ENCODE data around the gene ATP13A2. TPM values are rescaled to one million over a fixed set of nuclear protein-coding genes. Genes with fewer than 3 reads are reported as not detected.
A peak's percentile ranks its signal among the peaks of the same experiment; 100 is the strongest.

ATP13A2 gene
- polyA plus RNA-seq, 3 donors = 17.6 to 37.8 (median 19.5) TPM

DNA sequence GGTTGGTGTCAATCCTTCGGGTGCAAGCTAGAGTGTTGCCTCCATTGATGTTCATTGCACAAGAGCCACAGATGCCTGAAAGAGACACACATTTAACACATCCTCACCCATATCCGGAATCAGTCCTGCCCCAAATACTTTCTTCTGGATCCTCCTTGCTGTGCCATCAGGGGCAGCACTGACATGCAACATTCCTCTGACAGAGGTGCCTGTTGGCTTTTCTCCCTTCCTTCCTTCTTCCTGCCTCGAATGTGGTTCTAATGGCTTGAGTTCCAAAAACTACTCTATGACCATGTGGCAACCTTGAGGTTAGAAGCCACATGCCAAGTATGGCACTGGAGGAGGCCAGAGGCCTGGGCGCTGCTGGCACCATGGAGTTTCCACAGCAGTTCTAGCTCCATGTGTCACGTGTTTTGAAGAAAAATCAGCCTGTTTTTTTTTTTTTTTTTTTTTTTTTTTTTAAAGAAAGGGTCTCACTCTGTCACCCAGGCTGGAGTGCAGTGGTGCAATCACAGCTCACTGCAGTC, 17.0 kb upstream of the ATP13A2 start:
- Mint-ChIP-seq H3K27me3 (ENCODE audit: low read depth in 3 of 3) (no peaks in the 10 kb centered on the region), H3K9me3 (peaks cover 0 to 2% (median 0%) of the 10 kb centered on the region in 7 donors), H3K27ac (peak overlapping the region in 3 of 7 donors; percentile 12 to 18 (median 16)), H3K4me3 (no peak overlapping the region), H3K4me1 (peaks cover 27% of the 10 kb centered on the region), H3K36me3 (peaks cover 78 to 97% of the 10 kb centered on the region in 2 donors)
- WGBS (ENCODE audit: insufficient coverage) = 85% methylated on average over 4 of the region's 5 CpGs
- H3K9ac ChIP-seq (ENCODE audit: insufficient read depth, low read length, poor library complexity, severe bottlenecking) = no peak overlapping the region
- H3K79me2 ChIP-seq (ENCODE audit: insufficient read depth, low read length) = peaks cover 10% of the 10 kb centered on the region
- peak overlapping the region; percentile 3 to 38 for H3K27ac ChIP-seq (ENCODE audit: low read depth in 1 of 2, low read length in 2 of 2)
- H3K4me3 ChIP-seq (replicated peaks in 1 of 3; ENCODE audit: low read depth in 2 of 3, low read length in 3 of 3) = no peak overlapping the region
- no peaks in the 10 kb centered on the region for H3K9me3 ChIP-seq (replicated peaks in 1 of 2; ENCODE audit: control insufficient read depth in 1 of 2, insufficient read depth in 1 of 2, low read length in 2 of 2)
- intact Hi-C loops (cut with micrococcal nuclease) = no loop called here
- DNase-seq = no peak
- peaks cover 16 to 20% of the 10 kb centered on the region in 2 donors for H3K4me1 ChIP-seq (ENCODE audit: control insufficient read depth in 1 of 2, insufficient read depth in 2 of 2, low read length in 2 of 2)
- peaks cover 64% of the 10 kb centered on the region for H4K20me1 ChIP-seq (ENCODE audit: insufficient read depth, low read length)
- H3K4me2 ChIP-seq (replicated peaks; ENCODE audit: extremely low read depth, low read length, poor library complexity, severe bottlenecking) = no peak overlapping the region
- TF ChIP-seq, protein P1, sequence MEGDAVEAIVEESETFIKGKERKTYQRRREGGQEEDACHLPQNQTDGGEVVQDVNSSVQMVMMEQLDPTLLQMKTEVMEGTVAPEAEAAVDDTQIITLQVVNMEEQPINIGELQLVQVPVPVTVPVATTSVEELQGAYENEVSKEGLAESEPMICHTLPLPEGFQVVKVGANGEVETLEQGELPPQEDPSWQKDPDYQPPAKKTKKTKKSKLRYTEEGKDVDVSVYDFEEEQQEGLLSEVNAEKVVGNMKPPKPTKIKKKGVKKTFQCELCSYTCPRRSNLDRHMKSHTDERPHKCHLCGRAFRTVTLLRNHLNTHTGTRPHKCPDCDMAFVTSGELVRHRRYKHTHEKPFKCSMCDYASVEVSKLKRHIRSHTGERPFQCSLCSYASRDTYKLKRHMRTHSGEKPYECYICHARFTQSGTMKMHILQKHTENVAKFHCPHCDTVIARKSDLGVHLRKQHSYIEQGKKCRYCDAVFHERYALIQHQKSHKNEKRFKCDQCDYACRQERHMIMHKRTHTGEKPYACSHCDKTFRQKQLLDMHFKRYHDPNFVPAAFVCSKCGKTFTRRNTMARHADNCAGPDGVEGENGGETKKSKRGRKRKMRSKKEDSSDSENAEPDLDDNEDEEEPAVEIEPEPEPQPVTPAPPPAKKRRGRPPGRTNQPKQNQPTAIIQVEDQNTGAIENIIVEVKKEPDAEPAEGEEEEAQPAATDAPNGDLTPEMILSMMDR (IDR thresholded peaks at IDR 0.05) = no peak
- H3K36me3 ChIP-seq (replicated peaks in 1 of 2; ENCODE audit: control insufficient read depth in 1 of 2, insufficient read depth in 2 of 2, low read length in 2 of 2) = peaks cover 95 to 100% of the 10 kb centered on the region in 2 donors
- H2AFZ ChIP-seq (ENCODE audit: insufficient read depth, low read depth, low read length, poor library complexity, severe bottlenecking) = no peak overlapping the region
- H3K27me3 ChIP-seq (ENCODE audit: control insufficient read depth in 2 of 2, insufficient read depth in 2 of 2, low read length in 2 of 2) = no peaks in the 10 kb centered on the region

DNA sequence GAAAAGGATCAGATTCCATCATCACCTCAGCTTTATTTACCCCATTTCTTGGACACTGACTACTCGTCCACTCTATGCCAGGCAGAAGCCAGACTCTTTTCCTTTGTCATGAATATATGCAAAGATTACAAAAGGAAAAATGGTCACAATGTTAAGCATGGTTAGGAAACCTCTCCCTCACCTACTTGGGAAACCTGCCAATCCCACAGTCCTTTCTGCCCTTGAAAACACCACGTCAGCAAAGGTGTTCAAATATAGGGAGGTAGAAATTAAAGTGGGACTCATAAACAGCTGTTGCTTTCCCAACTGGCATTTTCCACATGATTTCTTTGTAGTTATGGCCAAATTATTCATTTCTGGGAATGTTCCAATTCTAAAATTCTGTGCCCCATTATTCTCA, 16.2 kb upstream of the ATP13A2 start:
- peaks cover 94 to 100% of the 10 kb centered on the region in 2 donors for H3K36me3 ChIP-seq (replicated peaks in 1 of 2; ENCODE audit: control insufficient read depth in 1 of 2, insufficient read depth in 2 of 2, low read length in 2 of 2)
- Mint-ChIP-seq H3K27me3 (ENCODE audit: low read depth in 3 of 3) (no peaks in the 10 kb centered on the region), H3K36me3 (peaks cover 79 to 98% of the 10 kb centered on the region in 2 donors), H3K4me3 (no peak overlapping the region), H3K27ac (peak overlapping the region in 5 of 7 donors; percentile 24 to 64 (median 48)), H3K9me3 (peaks cover 0 to 2% (median 0%) of the 10 kb centered on the region in 7 donors), H3K4me1 (peaks cover 35% of the 10 kb centered on the region)
- peak overlapping the region in 1 of 2 donors; percentile 38 for H3K27ac ChIP-seq (ENCODE audit: low read depth in 1 of 2, low read length in 2 of 2)
- intact Hi-C loops (cut with micrococcal nuclease) = no loop called here
- TF ChIP-seq, protein P1 (IDR thresholded peaks at IDR 0.05) = no peak
- H3K4me2 ChIP-seq (replicated peaks; ENCODE audit: extremely low read depth, low read length, poor library complexity, severe bottlenecking) = no peak overlapping the region
- no peak overlapping the region for H2AFZ ChIP-seq (ENCODE audit: insufficient read depth, low read depth, low read length, poor library complexity, severe bottlenecking)
- peaks cover 21 to 28% of the 10 kb centered on the region in 2 donors for H3K4me1 ChIP-seq (ENCODE audit: control insufficient read depth in 1 of 2, insufficient read depth in 2 of 2, low read length in 2 of 2)
- H3K9me3 ChIP-seq (replicated peaks in 1 of 2; ENCODE audit: control insufficient read depth in 1 of 2, insufficient read depth in 1 of 2, low read length in 2 of 2) = no peaks in the 10 kb centered on the region
- H4K20me1 ChIP-seq (ENCODE audit: insufficient read depth, low read length) = peaks cover 59% of the 10 kb centered on the region
- no peak for DNase-seq
- no peak overlapping the region for H3K4me3 ChIP-seq (replicated peaks in 1 of 3; ENCODE audit: low read depth in 2 of 3, low read length in 3 of 3)
- H3K9ac ChIP-seq (ENCODE audit: insufficient read depth, low read length, poor library complexity, severe bottlenecking) = no peak overlapping the region
- H3K27me3 ChIP-seq (ENCODE audit: control insufficient read depth in 2 of 2, insufficient read depth in 2 of 2, low read length in 2 of 2) = no peaks in the 10 kb centered on the region
- peaks cover 10% of the 10 kb centered on the region for H3K79me2 ChIP-seq (ENCODE audit: insufficient read depth, low read length)
- WGBS (ENCODE audit: insufficient coverage) = no CpG with 5 or more reads among the region's 2 CpGs
